H9 (cell line): ENCODE results near the gene CPB2. TPM values are rescaled to one million over a fixed set of nuclear protein-coding genes. Genes with fewer than 3 reads are reported as not detected.

Experiments used
- DNase-seq: peaks from one replicate; pipeline ENCODE4 v3.0.0-alpha.2; 2017
- H2AFZ ChIP-seq: one replicate; pipeline ENCODE4 v1.6.1; 2013; ENCODE audit warnings: mild to moderate bottlenecking, low read length, control low read depth, moderate library complexity
- H2AK5ac ChIP-seq: 2 replicates; pipeline ENCODE4 v1.6.1; 2013; ENCODE audit warnings: low read length, control low read depth, mixed read lengths; ENCODE audit not compliant: insufficient read length
- H2BK120ac ChIP-seq: one replicate; pipeline ENCODE4 v1.6.1; 2013; ENCODE audit warnings: low read depth, mild to moderate bottlenecking, low read length, control low read depth, inconsistent platforms; ENCODE audit not compliant: poor library complexity, severe bottlenecking
- H2BK12ac ChIP-seq: 2 replicates; pipeline ENCODE4 v1.6.1; 2013; ENCODE audit warnings: low read length, control low read depth, mixed read lengths, low read depth; ENCODE audit not compliant: insufficient read length
- H2BK15ac ChIP-seq: 2 replicates; pipeline ENCODE4 v1.6.1; 2013; ENCODE audit warnings: low read depth, low read length, control low read depth
- H2BK20ac ChIP-seq: one replicate; pipeline ENCODE4 v1.6.1; 2013; ENCODE audit warnings: low read depth, mild to moderate bottlenecking, low read length, control low read depth, inconsistent platforms; ENCODE audit not compliant: poor library complexity, severe bottlenecking
- H2BK5ac ChIP-seq: 2 replicates; pipeline ENCODE4 v1.6.1; 2013; ENCODE audit warnings: low read length, control low read depth, mixed read lengths; ENCODE audit not compliant: insufficient read length
- H3K14ac ChIP-seq: 2 replicates; pipeline ENCODE4 v1.6.1; 2013; ENCODE audit warnings: low read length, control low read depth; ENCODE audit not compliant: insufficient read depth
- H3K18ac ChIP-seq: 2 replicates; pipeline ENCODE4 v1.6.1; 2013; ENCODE audit warnings: low read depth, mild to moderate bottlenecking, mixed read lengths, low read length, control low read depth; ENCODE audit not compliant: insufficient read length
- H3K23ac ChIP-seq: 2 replicates; pipeline ENCODE4 v1.6.1; 2013; ENCODE audit warnings: low read length, control low read depth, mixed read lengths, low read depth; ENCODE audit not compliant: insufficient read length
- H3K23me2 ChIP-seq: 2 replicates; pipeline ENCODE4 v1.6.1; 2013; ENCODE audit warnings: low read depth, mild to moderate bottlenecking, mixed read lengths, low read length, control low read depth; ENCODE audit not compliant: insufficient read length, poor library complexity, severe bottlenecking
- H3K27ac ChIP-seq: 2 replicates; pipeline ENCODE4 v1.5.1; 2013; ENCODE audit warnings: low read length, control low read depth, mixed read lengths, low read depth; ENCODE audit not compliant: insufficient read length
- H3K27me3 ChIP-seq: 2 replicates; pipeline ENCODE4 v1.6.1; 2013; ENCODE audit warnings: low read length, control low read depth, inconsistent platforms; ENCODE audit not compliant: insufficient read depth
- H3K4ac ChIP-seq: 2 replicates; pipeline ENCODE4 v1.6.1; 2013; ENCODE audit warnings: low read depth, mild to moderate bottlenecking, control low read depth, inconsistent platforms, low read length, moderate library complexity
- H3K4me1 ChIP-seq: 2 replicates; pipeline ENCODE4 v1.6.1; 2013; ENCODE audit warnings: low read length, control low read depth, inconsistent platforms; ENCODE audit not compliant: insufficient read depth
- H3K4me2 ChIP-seq: 2 replicates; pipeline ENCODE4 v1.6.1; 2013; ENCODE audit warnings: low read length, control low read depth, mixed read lengths; ENCODE audit not compliant: insufficient read length, insufficient read depth
- H3K56ac ChIP-seq: 2 replicates; pipeline ENCODE4 v1.6.1; 2013; ENCODE audit warnings: low read depth, mild to moderate bottlenecking, mixed read lengths, low read length, control low read depth; ENCODE audit not compliant: insufficient read length
- H3K79me1 ChIP-seq: 2 replicates; pipeline ENCODE4 v1.6.1; 2013; ENCODE audit warnings: low read depth, mild to moderate bottlenecking, moderate library complexity, low read length, control low read depth, inconsistent platforms; ENCODE audit not compliant: insufficient read depth, poor library complexity, severe bottlenecking
- H3K79me2 ChIP-seq: 2 replicates; pipeline ENCODE4 v1.6.1; 2013; ENCODE audit warnings: low read length, control low read depth, inconsistent platforms; ENCODE audit not compliant: insufficient read depth
- H3K9ac ChIP-seq: 2 replicates; pipeline ENCODE4 v1.6.1; 2013; ENCODE audit warnings: low read length, control low read depth, mixed read lengths; ENCODE audit not compliant: insufficient read length; ENCODE audit errors: extremely low read depth
- H3K9me3 ChIP-seq: one replicate; pipeline ENCODE4 v1.6.1; 2013; ENCODE audit warnings: low read depth, low read length, inconsistent platforms; ENCODE audit not compliant: control insufficient read depth
- H3T11ph ChIP-seq: one replicate; pipeline ENCODE4 v1.6.1; 2013; ENCODE audit warnings: mild to moderate bottlenecking, low read length, control low read depth, inconsistent platforms
- H4K20me1 ChIP-seq: one replicate; pipeline ENCODE4 v1.6.1; 2013; ENCODE audit not compliant: control insufficient read depth, insufficient read length, insufficient read depth
- H4K5ac ChIP-seq: 2 replicates; pipeline ENCODE4 v1.6.1; 2013; ENCODE audit warnings: low read depth, mild to moderate bottlenecking, mixed read lengths, low read length, control low read depth; ENCODE audit not compliant: insufficient read length
- H4K8ac ChIP-seq: replicated peaks from 2 replicates; pipeline ENCODE4 v1.6.1; 2013; ENCODE audit warnings: low read length, control low read depth, mixed read lengths, low read depth; ENCODE audit not compliant: insufficient read length
- H4K91ac ChIP-seq: 2 replicates; pipeline ENCODE4 v1.6.1; 2013; ENCODE audit warnings: low read depth, mild to moderate bottlenecking, moderate library complexity, mixed read lengths, low read length, control low read depth; ENCODE audit not compliant: insufficient read length
- H3K27ac Mint-ChIP-seq, 3 experiments: 2 replicates in 2 of 3; 3 replicates in 1 of 3; pipeline ENCODE4 v1.8.0; 2020 to 2021; ENCODE audit warnings: mixed read lengths in 3 of 3, mild to moderate bottlenecking in 1 of 3, moderate library complexity in 1 of 3
- H3K27me3 Mint-ChIP-seq: 2 replicates; pipeline ENCODE4 v1.8.0; 2021; ENCODE audit warnings: low read depth, mild to moderate bottlenecking, moderate library complexity, mixed read lengths
- H3K36me3 Mint-ChIP-seq, 3 experiments: 2 replicates in 2 of 3; 3 replicates in 1 of 3; pipeline ENCODE4 v1.8.0; 2020 to 2021; ENCODE audit warnings: low read depth in 3 of 3, mixed read lengths in 3 of 3; ENCODE audit not compliant: insufficient read depth in 1 of 3
- H3K4me1 Mint-ChIP-seq, 2 experiments: 2 replicates each; pipeline ENCODE4 v1.8.0; 2020; ENCODE audit warnings: mixed read lengths in 2 of 2
- H3K4me3 Mint-ChIP-seq, 2 experiments: 2 replicates in 1 of 2; 3 replicates in 1 of 2; pipeline ENCODE4 v1.8.0; 2020 to 2021; ENCODE audit warnings: mild to moderate bottlenecking in 2 of 2, mixed read lengths in 2 of 2, moderate library complexity in 1 of 2
- H3K9me3 Mint-ChIP-seq, 2 experiments: 2 replicates in 1 of 2; 3 replicates in 1 of 2; pipeline ENCODE4 v1.8.0; 2020; ENCODE audit warnings: mild to moderate bottlenecking in 2 of 2, mixed read lengths in 2 of 2, moderate library complexity in 1 of 2
- WGBS: extraction: QIAGEN DNeasy Blood & Tissue Kit; methylation state at CpG from one replicate; pipeline ENCODE4 v1.1.7; 2013; ENCODE audit warnings: missing lambda C conversion rate, low lambda C conversion rate, mixed read lengths; ENCODE audit not compliant: insufficient read length; ENCODE audit errors: extremely low coverage; 5-methylcytosine and 5-hydroxymethylcytosine counted together
- total RNA-seq: library from RNA; stranded (reverse); gene quantifications from 2 replicates; pipeline ENCODE4 v1.2.1, GENCODE V29; 2021
- TF ChIP-seq, protein P1 (sequence below): fragments of 200-600 bp; sonication (generic); conservative IDR thresholded peaks from 3 replicates; pipeline ENCODE4 v1.8.0; 2021; ENCODE audit warnings: antibody characterized with exemption, mild to moderate bottlenecking

The CPB2 gene
- total RNA-seq, 1 experiment from 2014 or later = not detected

GRCh38 chr13:46057256-46058015 is 47.4 kb downstream of the CPB2 start:
- WGBS = no CpG with 5 or more reads among the region's 5 CpGs
- no peaks in the 10 kb centered on the region for H3K36me3 Mint-ChIP-seq
- no peak overlapping the region for H3K18ac ChIP-seq
- no peaks in the 10 kb centered on the region for H3K79me2 ChIP-seq
- no peak overlapping the region for H2BK5ac ChIP-seq
- H3K23ac ChIP-seq = no peak overlapping the region
- H4K91ac ChIP-seq = no peak overlapping the region
- no peak overlapping the region for H3K56ac ChIP-seq
- no peak for DNase-seq
- no peaks in the 10 kb centered on the region for H3K4me1 ChIP-seq
- H3T11ph ChIP-seq = no peak overlapping the region
- H2BK20ac ChIP-seq = no peak overlapping the region
- H3K27ac ChIP-seq = no peak overlapping the region
- H3K27me3 Mint-ChIP-seq = no peaks in the 10 kb centered on the region; the same call in 1 of the 2 replicates
- H3K4ac ChIP-seq = no peak overlapping the region
- H2BK12ac ChIP-seq = no peak overlapping the region
- no peaks in the 10 kb centered on the region for H3K9me3 Mint-ChIP-seq
- no peak overlapping the region for H3K9ac ChIP-seq
- H3K4me3 Mint-ChIP-seq = no peak overlapping the region
- H4K20me1 ChIP-seq = no peaks in the 10 kb centered on the region
- H2BK15ac ChIP-seq = no peak overlapping the region
- H3K4me2 ChIP-seq = no peak overlapping the region
- no peak overlapping the region for H2AFZ ChIP-seq
- no peak overlapping the region for H2AK5ac ChIP-seq
- no peaks in the 10 kb centered on the region for H3K9me3 ChIP-seq
- no peak overlapping the region for H4K5ac ChIP-seq
- no peak overlapping the region for H3K27ac Mint-ChIP-seq
- H3K79me1 ChIP-seq = no peaks in the 10 kb centered on the region
- peaks cover 3 to 8% of the 10 kb centered on the region in 2 experiments for H3K4me1 Mint-ChIP-seq
- H2BK120ac ChIP-seq = no peak overlapping the region
- TF ChIP-seq, protein P1, sequence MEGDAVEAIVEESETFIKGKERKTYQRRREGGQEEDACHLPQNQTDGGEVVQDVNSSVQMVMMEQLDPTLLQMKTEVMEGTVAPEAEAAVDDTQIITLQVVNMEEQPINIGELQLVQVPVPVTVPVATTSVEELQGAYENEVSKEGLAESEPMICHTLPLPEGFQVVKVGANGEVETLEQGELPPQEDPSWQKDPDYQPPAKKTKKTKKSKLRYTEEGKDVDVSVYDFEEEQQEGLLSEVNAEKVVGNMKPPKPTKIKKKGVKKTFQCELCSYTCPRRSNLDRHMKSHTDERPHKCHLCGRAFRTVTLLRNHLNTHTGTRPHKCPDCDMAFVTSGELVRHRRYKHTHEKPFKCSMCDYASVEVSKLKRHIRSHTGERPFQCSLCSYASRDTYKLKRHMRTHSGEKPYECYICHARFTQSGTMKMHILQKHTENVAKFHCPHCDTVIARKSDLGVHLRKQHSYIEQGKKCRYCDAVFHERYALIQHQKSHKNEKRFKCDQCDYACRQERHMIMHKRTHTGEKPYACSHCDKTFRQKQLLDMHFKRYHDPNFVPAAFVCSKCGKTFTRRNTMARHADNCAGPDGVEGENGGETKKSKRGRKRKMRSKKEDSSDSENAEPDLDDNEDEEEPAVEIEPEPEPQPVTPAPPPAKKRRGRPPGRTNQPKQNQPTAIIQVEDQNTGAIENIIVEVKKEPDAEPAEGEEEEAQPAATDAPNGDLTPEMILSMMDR = no peak
- H4K8ac ChIP-seq = no peak overlapping the region
- no peak overlapping the region for H3K14ac ChIP-seq
- no peaks in the 10 kb centered on the region for H3K23me2 ChIP-seq
- no peaks in the 10 kb centered on the region for H3K27me3 ChIP-seq
